Measurements from ENCODE around the gene SPO11.

SPO11 gene

GRCh38 chr20:57293995-57294394 lies 35.6 kb upstream of the SPO11 start:
- no peak overlapping the region for H3K27ac ChIP-seq
- no peak for TF ChIP-seq ZFX (IDR thresholded peaks at IDR 0.05; ENCODE audit: borderline replicate concordance)
- TF ChIP-seq CTCF (IDR thresholded peaks at IDR 0.05) = no peak

- TF ChIP-seq ZFX (IDR thresholded peaks at IDR 0.05; ENCODE audit: borderline replicate concordance) (no peak), CTCF (IDR thresholded peaks at IDR 0.05) (no peak)
- no peak overlapping the region for H3K27ac ChIP-seq
Measured at GRCh38 chr20:57294550-57294949, 35.1 kb upstream of the SPO11 start.

- no peak overlapping the region for H3K27ac ChIP-seq
- TF ChIP-seq CTCF (IDR thresholded peaks at IDR 0.05) = no peak
- TF ChIP-seq ZFX (IDR thresholded peaks at IDR 0.05; ENCODE audit: borderline replicate concordance) = no peak
Measured at GRCh38 chr20:57298457-57298856, 31.1 kb upstream of the SPO11 start.

GRCh38 chr20:57301026-57301425 lies 28.6 kb upstream of the SPO11 start:
- H3K27ac ChIP-seq = no peak overlapping the region
- TF ChIP-seq ZFX (IDR thresholded peaks at IDR 0.05; ENCODE audit: borderline replicate concordance) (no peak), CTCF (IDR thresholded peaks at IDR 0.05) (no peak)

DNA sequence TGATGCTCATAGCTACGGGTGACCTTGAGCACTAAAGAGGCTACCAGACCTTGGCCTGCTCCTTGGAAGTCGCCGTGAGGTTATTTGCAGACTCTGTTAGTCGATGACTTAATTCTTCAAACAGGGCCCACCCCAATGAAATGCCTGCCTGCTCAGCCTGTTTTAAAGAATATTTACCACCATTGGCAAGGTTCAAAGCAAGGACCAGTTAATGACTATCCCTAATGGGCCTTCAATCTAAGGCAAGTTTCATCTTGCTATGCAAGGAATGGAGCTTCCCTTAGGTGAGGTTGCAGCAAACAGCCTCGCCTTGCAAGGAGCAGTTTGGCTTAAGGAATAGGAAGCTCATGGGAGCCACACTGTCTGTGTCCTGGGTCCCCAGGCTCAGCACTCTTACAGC lies 22.9 kb upstream of the SPO11 start:
- TF ChIP-seq CTCF (IDR thresholded peaks at IDR 0.05) (no peak), ZFX (IDR thresholded peaks at IDR 0.05; ENCODE audit: borderline replicate concordance) (no peak)
- H3K27ac ChIP-seq = no peak overlapping the region

GRCh38 chr20:57308451-57309271 lies 20.9 kb upstream of the SPO11 start:
- no peak for TF ChIP-seq CTCF (IDR thresholded peaks at IDR 0.05)
- no peak for TF ChIP-seq ZFX (IDR thresholded peaks at IDR 0.05; ENCODE audit: borderline replicate concordance)
- no peak overlapping the region for H3K27ac ChIP-seq

DNA sequence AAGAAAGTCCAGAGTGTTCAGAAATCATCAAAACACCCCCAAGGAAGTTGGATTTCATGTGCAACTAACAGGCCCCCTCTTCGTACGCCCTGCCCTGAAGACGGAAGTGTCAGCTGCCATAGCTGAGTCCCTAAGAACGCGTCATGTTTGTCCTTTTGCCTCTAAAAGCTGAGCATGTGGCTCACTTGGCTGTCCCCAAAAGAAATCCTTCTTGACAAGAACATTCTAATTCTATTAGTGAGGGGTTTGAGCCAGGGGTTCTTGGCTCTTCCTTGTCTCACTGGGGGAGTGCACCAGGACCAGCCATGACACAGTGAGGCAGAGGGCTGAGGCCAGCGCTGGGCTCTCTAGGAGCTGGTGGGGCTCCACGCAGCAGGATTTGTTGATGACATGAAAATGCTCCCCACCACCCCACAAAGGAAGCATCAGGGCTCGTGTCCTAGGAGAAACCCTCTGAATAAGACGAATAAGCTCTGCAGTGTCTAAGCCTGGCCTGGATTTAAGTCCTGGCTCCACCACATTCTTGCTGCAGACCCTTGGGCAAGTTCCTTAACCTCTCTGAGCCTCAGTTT lies 20.0 kb upstream of the SPO11 start:
- no peak overlapping the region for H3K27ac ChIP-seq
- TF ChIP-seq CTCF (IDR thresholded peaks at IDR 0.05) (no peak), ZFX (IDR thresholded peaks at IDR 0.05; ENCODE audit: borderline replicate concordance) (no peak)

Measured in 22Rv1 (cell line).